Activated naive CD8-positive, alpha-beta T cell treated with anti-CD3 and anti-CD28 coated beads, Interleukin-2, amount 10 ng/mL, durations not matched to agents 7 days and 5 days (primary cell): ENCODE measurements around the gene NPEPPS. TPM values are rescaled to one million over a fixed set of nuclear protein-coding genes. Genes with fewer than 3 reads are reported as not detected.
A peak's percentile ranks its signal among the peaks of the same experiment; 100 is the strongest.
"Not testable (repeated sequence)": the region's sequence is repeated elsewhere in the genome, so short reads cannot be mapped to it uniquely, and the experiment has no call there.

Experiments
- ATAC-seq: fragments of 150-1000 bp; cut with Tn5 transposase; one replicate; pipeline ENCODE4 v1.10.0; 2021; ENCODE audit warnings: low read depth, moderate library complexity
- POLR2A ChIA-PET: fragments of 350-600 bp; sonication (Branson Sonifier 250); formaldehyde crosslinking; loops from one replicate; lab custom pipeline; 2021; ENCODE audit warnings: antibody characterized with exemption; lab: Charles Lee
- DNase-seq: peaks from one replicate; pipeline ENCODE4 v3.0.0; 2021
- H3K27ac Mint-ChIP-seq: one replicate; pipeline ENCODE4 v1.8.0; 2022; ENCODE audit warnings: mild to moderate bottlenecking, mixed read lengths
- H3K27me3 Mint-ChIP-seq: one replicate; pipeline ENCODE4 v1.8.0; 2022; ENCODE audit warnings: mild to moderate bottlenecking, moderate library complexity, mixed read lengths
- H3K36me3 Mint-ChIP-seq: one replicate; pipeline ENCODE4 v1.8.0; 2021; ENCODE audit warnings: mild to moderate bottlenecking, mixed read lengths
- H3K4me1 Mint-ChIP-seq: one replicate; pipeline ENCODE4 v1.8.0; 2021; ENCODE audit warnings: mixed read lengths
- H3K4me3 Mint-ChIP-seq: one replicate; pipeline ENCODE4 v1.8.0; 2022; ENCODE audit warnings: mild to moderate bottlenecking, moderate library complexity, mixed read lengths
- H3K9me3 Mint-ChIP-seq: one replicate; pipeline ENCODE4 v1.8.0; 2021; ENCODE audit warnings: mixed read lengths
- total RNA-seq, 2 experiments: library from RNA; stranded (reverse); gene quantifications; one replicate each; pipeline ENCODE4 v1.2.3, GENCODE V29; 2021

Gene NPEPPS, protein sequence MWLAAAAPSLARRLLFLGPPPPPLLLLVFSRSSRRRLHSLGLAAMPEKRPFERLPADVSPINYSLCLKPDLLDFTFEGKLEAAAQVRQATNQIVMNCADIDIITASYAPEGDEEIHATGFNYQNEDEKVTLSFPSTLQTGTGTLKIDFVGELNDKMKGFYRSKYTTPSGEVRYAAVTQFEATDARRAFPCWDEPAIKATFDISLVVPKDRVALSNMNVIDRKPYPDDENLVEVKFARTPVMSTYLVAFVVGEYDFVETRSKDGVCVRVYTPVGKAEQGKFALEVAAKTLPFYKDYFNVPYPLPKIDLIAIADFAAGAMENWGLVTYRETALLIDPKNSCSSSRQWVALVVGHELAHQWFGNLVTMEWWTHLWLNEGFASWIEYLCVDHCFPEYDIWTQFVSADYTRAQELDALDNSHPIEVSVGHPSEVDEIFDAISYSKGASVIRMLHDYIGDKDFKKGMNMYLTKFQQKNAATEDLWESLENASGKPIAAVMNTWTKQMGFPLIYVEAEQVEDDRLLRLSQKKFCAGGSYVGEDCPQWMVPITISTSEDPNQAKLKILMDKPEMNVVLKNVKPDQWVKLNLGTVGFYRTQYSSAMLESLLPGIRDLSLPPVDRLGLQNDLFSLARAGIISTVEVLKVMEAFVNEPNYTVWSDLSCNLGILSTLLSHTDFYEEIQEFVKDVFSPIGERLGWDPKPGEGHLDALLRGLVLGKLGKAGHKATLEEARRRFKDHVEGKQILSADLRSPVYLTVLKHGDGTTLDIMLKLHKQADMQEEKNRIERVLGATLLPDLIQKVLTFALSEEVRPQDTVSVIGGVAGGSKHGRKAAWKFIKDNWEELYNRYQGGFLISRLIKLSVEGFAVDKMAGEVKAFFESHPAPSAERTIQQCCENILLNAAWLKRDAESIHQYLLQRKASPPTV
- 100 to 1,000 TPM; 101 to 104 TPM for total RNA-seq

- DNase-seq (peak; percentile 85), ATAC-seq (peak; percentile 85)
- H3K36me3 Mint-ChIP-seq, POLR2A ChIA-PET, H3K4me1 Mint-ChIP-seq, H3K27me3 Mint-ChIP-seq, H3K9me3 Mint-ChIP-seq: not testable (repeated sequence)
- Mint-ChIP-seq H3K27ac (peak within 1 kb of the TSS; percentile 93), H3K4me3 (peak within 1 kb of the TSS; percentile 95)
Observed at GRCh38 chr17:47530557-47531232, at the start of gene NPEPPS. NPEPPS (plus strand) TSS chr17:47531108; CDS start chr17:47531301, 193 bp downstream.

- H3K4me1 Mint-ChIP-seq, H3K9me3 Mint-ChIP-seq, ATAC-seq, H3K36me3 Mint-ChIP-seq, H3K27me3 Mint-ChIP-seq, POLR2A ChIA-PET, DNase-seq: not testable (repeated sequence)
- Mint-ChIP-seq H3K4me3 (peak overlapping the region; percentile 89), H3K27ac (peak overlapping the region; percentile 96)
Observed at GRCh38 chr17:47491841-47492212, 39.1 kb upstream of the NPEPPS start.

- DNase-seq, POLR2A ChIA-PET, H3K27me3 Mint-ChIP-seq, H3K36me3 Mint-ChIP-seq, H3K4me3 Mint-ChIP-seq, H3K27ac Mint-ChIP-seq, H3K9me3 Mint-ChIP-seq, ATAC-seq: not testable (repeated sequence)
- peaks cover 11% of the 10 kb centered on the region for H3K4me1 Mint-ChIP-seq
Observed at GRCh38 chr17:47499074-47499473, 31.8 kb upstream of the NPEPPS start.

GRCh38 chr17:47499494-47499893 is 31.4 kb upstream of the NPEPPS start:
- H3K9me3 Mint-ChIP-seq, H3K36me3 Mint-ChIP-seq, ATAC-seq, H3K4me3 Mint-ChIP-seq, H3K27ac Mint-ChIP-seq, POLR2A ChIA-PET, DNase-seq, H3K27me3 Mint-ChIP-seq: not testable (repeated sequence)
- H3K4me1 Mint-ChIP-seq: peaks cover 11% of the 10 kb centered on the region

- H3K4me3 Mint-ChIP-seq, H3K27me3 Mint-ChIP-seq, DNase-seq, H3K9me3 Mint-ChIP-seq, H3K27ac Mint-ChIP-seq, H3K36me3 Mint-ChIP-seq, ATAC-seq, POLR2A ChIA-PET: not testable (repeated sequence)
- H3K4me1 Mint-ChIP-seq: peaks cover 11% of the 10 kb centered on the region
Observed at GRCh38 chr17:47500620-47501019, 30.3 kb upstream of the NPEPPS start.

DNA sequence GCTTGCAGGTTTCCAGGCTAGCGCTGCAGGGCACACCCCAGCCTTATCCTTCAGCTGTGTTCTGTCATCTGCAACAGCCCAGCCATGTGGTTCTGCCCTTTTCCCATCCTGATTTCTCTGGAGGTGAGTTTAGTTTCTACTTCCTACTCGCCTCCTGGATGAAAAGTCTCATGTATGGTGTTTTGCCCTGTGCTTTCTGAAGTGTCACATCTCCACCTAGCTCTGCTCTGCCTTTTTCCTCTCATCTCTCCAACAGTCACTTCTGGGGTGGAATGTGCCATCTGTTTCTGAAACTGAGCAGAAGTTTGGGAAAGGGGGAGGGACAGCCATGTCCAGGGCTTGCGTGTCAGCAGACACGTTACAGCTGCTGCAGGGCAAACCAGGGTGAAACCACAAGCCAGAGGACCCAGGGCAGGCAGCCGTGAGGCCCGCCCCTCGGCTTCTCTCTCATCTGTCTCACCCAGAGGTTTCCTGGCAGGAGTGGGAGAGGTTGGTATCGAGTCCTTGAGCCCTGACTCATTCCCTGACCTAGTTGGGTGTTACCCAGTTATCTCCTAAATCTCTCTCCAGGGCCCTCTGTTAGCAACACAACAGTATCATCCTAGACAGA is 28.7 kb upstream of the NPEPPS start:
- H3K27me3 Mint-ChIP-seq, POLR2A ChIA-PET, H3K36me3 Mint-ChIP-seq, H3K9me3 Mint-ChIP-seq: not testable (repeated sequence)
- peaks cover 11% of the 10 kb centered on the region for H3K4me1 Mint-ChIP-seq
- peak overlapping the region; percentile 51 for H3K4me3 Mint-ChIP-seq
- DNase-seq (peak; percentile 38), ATAC-seq (peak; percentile 85)
- H3K27ac Mint-ChIP-seq: peak overlapping the region; percentile 90

GRCh38 chr17:47502776-47503455 is 28.0 kb upstream of the NPEPPS start:
- H3K27ac Mint-ChIP-seq: peak overlapping the region; percentile 73
- H3K36me3 Mint-ChIP-seq, POLR2A ChIA-PET, DNase-seq, H3K27me3 Mint-ChIP-seq, H3K9me3 Mint-ChIP-seq, H3K4me3 Mint-ChIP-seq: not testable (repeated sequence)
- ATAC-seq: peak; percentile 49
- H3K4me1 Mint-ChIP-seq: peaks cover 11% of the 10 kb centered on the region

DNA sequence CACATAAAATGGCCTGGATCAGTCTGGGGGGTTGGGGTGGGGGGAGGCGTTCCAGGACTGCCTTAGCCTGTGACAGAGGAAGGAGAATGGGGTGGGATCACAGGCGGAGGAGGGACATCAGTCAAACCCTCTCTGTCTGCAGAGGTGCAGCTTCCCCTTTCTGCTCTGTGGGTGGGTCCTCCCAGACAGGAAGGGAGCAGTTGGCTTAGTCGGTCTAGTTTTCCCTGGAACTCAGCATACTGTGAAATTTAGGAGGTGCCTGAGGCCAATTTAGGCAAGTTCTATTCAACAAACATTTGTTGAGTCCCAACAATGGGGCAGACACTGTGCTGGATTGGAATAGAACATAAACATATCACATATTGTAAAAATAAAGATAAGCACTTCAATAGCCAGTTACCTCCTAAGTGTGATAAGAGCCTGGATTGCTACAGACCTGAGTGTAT is 19.2 kb upstream of the NPEPPS start:
- H3K27ac Mint-ChIP-seq, H3K4me3 Mint-ChIP-seq, H3K36me3 Mint-ChIP-seq, H3K9me3 Mint-ChIP-seq, H3K4me1 Mint-ChIP-seq, POLR2A ChIA-PET, H3K27me3 Mint-ChIP-seq, DNase-seq, ATAC-seq: not testable (repeated sequence)

GRCh38 chr17:47513301-47513700 is 17.6 kb upstream of the NPEPPS start:
- H3K9me3 Mint-ChIP-seq, H3K27ac Mint-ChIP-seq, H3K36me3 Mint-ChIP-seq, H3K4me1 Mint-ChIP-seq, H3K4me3 Mint-ChIP-seq, DNase-seq, ATAC-seq, POLR2A ChIA-PET, H3K27me3 Mint-ChIP-seq: not testable (repeated sequence)

- DNase-seq, H3K27ac Mint-ChIP-seq, ATAC-seq, H3K4me1 Mint-ChIP-seq, H3K4me3 Mint-ChIP-seq, H3K9me3 Mint-ChIP-seq, H3K36me3 Mint-ChIP-seq, H3K27me3 Mint-ChIP-seq, POLR2A ChIA-PET: not testable (repeated sequence)
Observed at GRCh38 chr17:47518880-47519279, 12.0 kb upstream of the NPEPPS start.

GRCh38 chr17:47519365-47519764 is 11.5 kb upstream of the NPEPPS start:
- H3K9me3 Mint-ChIP-seq, H3K36me3 Mint-ChIP-seq, H3K27ac Mint-ChIP-seq, H3K27me3 Mint-ChIP-seq, DNase-seq, H3K4me1 Mint-ChIP-seq, ATAC-seq, POLR2A ChIA-PET, H3K4me3 Mint-ChIP-seq: not testable (repeated sequence)

GRCh38 chr17:47520279-47520678 is 10.6 kb upstream of the NPEPPS start:
- POLR2A ChIA-PET, H3K27me3 Mint-ChIP-seq, H3K9me3 Mint-ChIP-seq, ATAC-seq, DNase-seq, H3K4me1 Mint-ChIP-seq, H3K27ac Mint-ChIP-seq, H3K36me3 Mint-ChIP-seq, H3K4me3 Mint-ChIP-seq: not testable (repeated sequence)
